HG02981 (cell line): Measurements from ENCODE around the gene HCLS1.

Experiments used
- ATAC-seq: cut with Tn5 transposase; IDR thresholded peaks from one replicate; pipeline ENCODE4 v1.9.1; 2021; ENCODE audit warnings: mild to moderate bottlenecking, moderate library complexity; ENCODE audit not compliant: unreplicated experiment

HCLS1 gene

DNA sequence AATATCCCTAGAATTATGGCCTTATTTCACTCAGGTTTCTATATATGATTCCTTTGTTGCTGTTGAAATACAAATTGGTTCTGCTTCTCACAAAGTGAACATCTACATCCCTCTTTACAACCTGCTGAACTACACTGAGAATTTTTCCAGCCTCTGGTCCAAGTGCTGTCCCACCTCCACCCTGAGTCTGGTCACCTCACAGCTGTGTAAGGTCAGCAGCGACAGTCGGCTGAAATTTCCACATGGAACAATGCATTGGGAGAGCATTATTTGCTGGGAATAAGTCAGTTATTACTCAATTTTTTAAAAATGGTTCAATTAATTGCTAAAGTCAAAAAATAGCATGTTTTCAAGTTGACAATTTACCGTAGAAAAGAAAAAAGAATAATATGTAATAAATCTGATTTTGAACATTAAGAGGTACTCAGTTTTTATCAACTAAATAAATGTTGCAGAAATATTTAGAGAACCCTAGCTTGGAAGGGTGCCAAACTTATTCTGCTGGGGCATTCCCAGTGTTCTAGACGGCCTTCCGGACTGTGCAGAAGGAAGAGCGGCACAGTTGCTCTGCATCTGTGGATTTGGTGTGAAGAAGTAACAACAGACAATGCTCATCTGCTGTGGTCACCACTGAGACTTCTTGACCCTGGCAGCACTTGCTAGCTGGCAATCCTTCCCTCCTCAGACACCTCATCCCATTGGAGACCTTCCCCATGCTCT, 1.8 kb downstream of the HCLS1 start:
- ATAC-seq, result no peak

GRCh38 chr3:121654493-121655385, 6.0 kb downstream of the HCLS1 start:
- ATAC-seq, result peak; percentile 67

- ATAC-seq, result no peak
Observed at GRCh38 chr3:121651684-121652083, 9.0 kb downstream of the HCLS1 start.

GRCh38 chr3:121649645-121650044, 11.1 kb downstream of the HCLS1 start:
- no peak for ATAC-seq

GRCh38 chr3:121648219-121648958, 12.3 kb downstream of the HCLS1 start:
- ATAC-seq, result no peak

DNA sequence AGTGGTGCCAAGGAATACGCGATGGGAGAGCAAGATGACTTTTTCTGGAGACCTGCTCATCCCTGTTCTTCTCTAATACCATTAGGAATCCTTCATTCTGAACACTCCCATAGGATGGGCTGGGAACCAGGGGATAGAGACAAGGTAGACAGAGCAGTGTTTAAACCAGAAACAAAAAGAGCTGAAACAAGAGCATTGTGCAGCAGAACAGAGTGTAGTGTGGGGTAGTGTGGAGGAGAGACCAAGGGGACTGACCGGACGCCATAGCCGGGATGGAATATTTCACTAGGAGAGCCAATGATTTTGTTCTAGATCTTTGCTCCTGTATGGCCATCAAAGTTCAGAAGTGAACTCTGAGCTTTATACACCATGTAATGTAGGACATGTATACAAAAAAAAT, 15.6 kb downstream of the HCLS1 start:
- ATAC-seq, result no peak

DNA sequence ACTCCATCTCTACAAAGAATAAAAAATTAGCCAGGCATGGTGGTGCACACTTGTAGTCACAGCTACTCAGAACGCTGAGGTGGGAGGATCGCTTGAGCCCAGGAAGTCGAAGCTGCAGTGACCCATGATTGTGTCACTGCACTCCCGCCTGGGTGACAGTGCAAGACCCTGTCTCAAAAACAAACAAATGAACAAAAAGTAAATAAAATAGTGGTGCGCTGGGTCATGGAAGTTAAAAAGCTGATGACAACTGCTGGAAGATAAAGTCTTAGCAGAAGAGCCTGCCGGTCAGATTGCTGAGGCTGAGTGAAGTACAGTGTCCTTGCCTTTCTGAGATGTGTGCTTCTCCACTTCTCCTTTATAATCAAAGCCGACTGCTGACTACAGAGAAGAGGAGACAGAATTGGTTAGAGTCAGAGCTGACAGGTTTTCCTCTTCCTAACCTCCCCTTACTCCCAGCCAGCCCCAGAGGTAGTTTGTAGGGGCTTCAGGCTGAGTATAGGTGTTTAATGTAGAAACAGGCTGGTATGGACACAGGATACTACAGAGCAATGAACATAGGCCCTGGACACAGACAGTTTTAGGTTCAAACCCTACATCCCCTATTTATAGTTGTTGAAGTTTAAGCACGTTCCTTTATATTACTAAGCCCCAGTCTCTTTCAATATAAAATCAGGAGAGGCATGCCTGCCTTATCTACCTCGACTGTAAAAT, 17.9 kb downstream of the HCLS1 start:
- ATAC-seq, result no peak

DNA sequence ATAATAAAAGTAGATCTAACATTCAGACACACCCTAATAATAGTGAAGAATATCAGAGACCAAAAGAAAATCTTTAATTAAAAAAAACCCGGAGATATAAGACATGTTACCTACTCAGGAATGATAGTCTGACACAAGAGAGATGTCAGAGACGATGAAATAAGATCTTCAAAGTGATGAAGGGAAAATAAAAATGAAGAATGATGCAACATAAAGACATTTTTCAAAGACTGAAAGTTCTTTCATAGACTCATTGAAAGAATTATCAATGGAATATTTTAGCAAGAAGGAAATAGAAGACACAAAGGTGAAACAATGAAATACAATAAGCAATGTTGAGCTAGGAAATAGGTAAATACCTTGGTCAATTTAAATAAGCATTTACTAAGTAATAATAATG, 19.6 kb downstream of the HCLS1 start:
- ATAC-seq, result no peak

- ATAC-seq, result no peak
Observed at GRCh38 chr3:121637922-121638321, 22.8 kb downstream of the HCLS1 start.

GRCh38 chr3:121630355-121630754, 30.3 kb downstream of the HCLS1 start:
- ATAC-seq, result no peak

- ATAC-seq, result no peak
Observed at GRCh38 chr3:121629601-121630000, 31.1 kb downstream of the HCLS1 start.

DNA sequence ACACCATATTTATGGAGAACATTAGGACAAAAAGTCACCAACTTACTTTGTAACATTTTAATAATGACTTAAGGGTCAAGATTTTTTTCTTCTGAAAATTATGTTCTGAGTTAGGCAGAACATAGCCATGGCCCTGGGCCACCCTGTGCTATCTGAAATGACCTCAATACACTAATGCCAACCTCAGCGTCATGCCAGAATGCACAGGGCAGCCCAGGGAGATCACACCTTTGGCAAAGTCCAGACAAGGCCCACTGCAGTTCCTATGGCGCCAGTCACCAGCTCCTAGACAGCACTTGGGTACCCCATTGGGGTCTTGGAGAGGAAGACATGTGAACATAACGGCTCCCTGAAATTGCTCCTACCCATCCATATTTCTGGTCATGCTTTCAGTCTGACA, 33.1 kb downstream of the HCLS1 start:
- ATAC-seq, result no peak

DNA sequence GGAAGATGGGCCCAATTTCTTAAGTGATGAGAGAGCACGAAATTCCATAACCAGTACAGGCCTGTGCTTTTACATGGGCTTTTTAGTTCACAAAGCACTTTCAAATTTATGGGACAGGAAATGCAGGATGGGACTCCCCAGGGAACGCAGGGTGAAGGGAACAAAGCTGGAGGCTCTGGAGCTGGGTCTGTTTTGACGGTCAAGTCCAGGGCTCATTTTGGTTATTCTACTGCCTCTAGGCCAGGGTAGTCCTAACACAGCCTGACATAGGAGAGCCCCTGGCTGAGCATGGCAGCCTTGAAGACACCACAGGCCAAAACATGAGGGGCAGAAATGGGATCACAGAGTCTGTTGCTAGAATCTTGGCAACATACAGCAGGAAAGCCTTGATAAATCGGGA, 33.5 kb downstream of the HCLS1 start:
- no peak for ATAC-seq

- ATAC-seq, result no peak
Observed at GRCh38 chr3:121626495-121626894, 34.2 kb downstream of the HCLS1 start.

DNA sequence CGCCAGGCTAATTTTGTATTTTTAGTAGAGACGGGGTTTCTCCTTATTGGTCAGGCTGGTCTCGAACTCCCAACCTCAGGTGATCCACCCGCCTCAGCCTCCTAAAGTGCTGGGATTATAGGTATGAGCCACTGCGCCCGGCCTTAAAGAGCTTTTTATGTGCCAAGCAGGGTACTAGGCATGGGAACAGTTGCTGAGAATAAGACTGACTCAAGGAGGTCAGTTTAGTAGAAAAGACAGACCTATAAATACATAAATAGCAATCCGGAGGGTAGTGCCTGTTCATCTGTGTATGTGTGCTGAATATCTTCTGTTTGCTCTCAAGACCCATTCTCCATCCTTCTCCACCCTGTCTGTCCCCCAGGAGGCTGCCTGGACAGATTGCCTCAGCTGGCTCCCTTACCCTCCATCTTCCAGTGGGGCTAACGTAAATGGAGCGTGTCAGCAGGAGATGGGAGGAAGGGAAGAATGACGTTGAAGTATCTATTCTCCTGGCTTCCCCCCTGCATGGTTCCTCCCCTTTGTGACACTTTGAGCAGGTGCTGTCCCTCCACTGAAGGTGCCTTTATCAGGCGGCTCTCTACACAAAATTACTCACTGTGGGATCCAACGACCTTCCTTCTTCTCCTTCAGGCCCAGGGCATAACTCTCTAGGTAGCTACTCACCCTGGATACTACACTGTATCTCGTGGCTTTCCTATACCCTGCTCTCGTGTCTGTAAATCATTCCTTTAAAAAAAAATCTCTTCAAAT, 36.4 kb downstream of the HCLS1 start:
- ATAC-seq, result no peak

- no peak for ATAC-seq
Observed at GRCh38 chr3:121621491-121621890, 39.2 kb downstream of the HCLS1 start.

DNA sequence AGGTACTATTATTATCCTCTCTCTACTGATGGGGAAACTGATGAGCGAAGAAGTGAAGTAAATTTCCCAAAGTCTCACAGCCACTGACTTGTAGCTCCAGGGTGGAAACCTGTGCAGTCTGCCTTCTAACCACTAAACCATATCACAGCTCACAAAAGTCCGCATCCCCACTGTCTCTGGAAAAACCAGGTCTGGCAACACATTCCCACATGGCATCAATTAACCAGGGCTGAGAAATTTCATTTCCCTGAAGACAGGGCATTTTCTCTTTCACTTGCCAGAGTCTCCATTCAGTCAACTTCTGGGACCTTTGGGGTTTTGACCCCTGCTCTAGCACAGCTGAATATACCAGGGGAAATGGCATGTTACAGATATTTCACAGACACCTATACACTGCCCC, 41.0 kb downstream of the HCLS1 start:
- ATAC-seq, result no peak

GRCh38 chr3:121606106-121606505, 54.6 kb downstream of the HCLS1 start:
- no peak for ATAC-seq

- ATAC-seq, result no peak
Observed at GRCh38 chr3:121604759-121605158, 55.9 kb downstream of the HCLS1 start.

GRCh38 chr3:121601212-121601812, 59.4 kb downstream of the HCLS1 start:
- ATAC-seq, result no peak
